Glomerular visceral epithelial cell (primary cell): Measurements from ENCODE around the gene MKNK2.

ENCODE experiments used
- DNase-seq: peaks from one replicate; pipeline ENCODE4 v3.0.0-alpha.2; 2016; ENCODE audit errors: extremely low spot score

Gene MKNK2

DNA sequence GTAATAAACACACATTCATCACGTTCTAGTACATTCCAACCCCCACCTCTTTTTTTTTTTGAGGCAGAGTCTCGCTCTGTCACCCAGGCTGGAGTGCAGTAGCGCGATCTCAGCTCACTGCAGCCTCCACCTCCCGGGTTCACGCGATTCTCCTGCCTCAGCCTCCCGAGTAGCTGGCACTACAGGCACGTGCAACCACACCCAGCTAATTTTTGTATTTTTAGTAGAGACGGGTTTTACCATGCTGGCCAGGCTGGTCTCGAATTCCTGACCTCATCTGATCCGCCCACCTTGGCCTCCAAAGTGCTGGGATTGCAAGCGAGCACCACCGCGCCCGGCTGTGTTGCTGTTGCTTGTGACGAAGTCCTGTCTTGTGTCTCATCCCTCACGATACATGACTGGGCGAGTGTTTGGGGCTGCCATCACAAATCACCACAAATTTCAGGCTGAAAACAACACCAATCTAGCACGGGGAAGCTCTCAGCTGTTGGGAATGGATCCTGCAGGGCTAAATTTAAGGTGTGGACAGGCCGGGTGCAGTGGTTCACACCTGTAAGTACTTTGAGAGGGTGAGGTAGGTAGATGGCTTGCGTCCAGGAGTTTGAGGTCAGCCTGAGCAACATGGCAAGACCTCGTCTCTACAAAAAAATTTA lies 29.4 kb upstream of the MKNK2 start:
- DNase-seq, result no peak

DNA sequence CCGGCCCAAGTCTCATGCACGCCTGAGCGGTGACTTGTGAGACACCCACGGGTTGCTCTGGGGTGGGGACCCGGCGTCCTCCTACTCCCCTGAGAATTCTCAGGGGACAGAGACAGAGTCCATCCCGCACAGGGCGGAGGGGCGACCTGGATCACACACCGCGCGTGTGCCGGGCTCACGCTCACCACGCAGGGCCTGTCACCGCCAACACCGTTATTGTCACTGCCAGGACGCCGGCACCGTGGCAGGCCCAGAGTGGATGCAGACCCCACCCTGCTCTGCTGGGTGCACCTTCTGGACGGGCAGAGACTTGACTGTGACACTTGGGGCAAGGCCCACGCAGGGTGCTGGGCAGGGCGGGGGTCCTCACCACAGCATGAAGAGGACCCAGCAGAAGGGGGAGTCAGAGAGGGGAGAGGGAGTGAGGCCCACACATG lies 28.8 kb upstream of the MKNK2 start:
- no peak for DNase-seq

DNA sequence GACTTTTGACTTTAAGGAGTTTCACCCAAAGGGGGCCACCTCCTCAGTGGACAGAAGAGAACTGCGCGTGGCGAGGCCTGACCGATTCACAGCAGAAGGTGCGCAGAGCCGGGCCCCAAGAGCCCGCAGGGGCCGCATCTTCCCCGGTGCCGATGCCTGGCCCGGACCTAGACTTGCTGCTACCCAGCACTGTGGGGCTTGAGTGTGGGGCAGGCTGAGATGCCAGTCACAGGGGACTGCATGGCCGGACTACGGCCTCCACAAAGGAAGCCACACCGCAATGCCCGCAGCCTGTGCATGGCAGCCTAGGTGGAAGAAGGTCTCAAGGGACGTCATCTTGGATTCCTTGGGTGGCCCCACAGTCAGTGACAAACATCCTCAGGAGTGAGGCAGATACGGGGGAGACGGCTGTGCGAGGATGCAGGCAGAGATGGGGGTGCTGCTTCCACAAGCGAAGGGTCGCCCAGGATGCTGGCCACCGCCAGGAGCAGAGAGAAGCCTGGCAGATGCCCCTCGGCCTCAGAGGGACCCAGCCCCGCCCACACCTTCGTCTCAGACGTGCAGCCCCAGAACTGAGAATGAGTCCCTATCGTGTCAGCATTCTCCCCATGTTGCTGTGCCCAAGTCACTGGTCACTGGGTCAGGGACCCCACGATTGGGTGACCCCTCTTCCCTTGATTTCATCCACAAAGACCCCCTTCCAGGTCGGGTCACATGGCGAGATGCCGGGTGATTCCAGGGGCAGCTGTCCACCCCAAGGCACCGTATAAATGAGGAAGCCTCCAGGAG lies 28.2 kb upstream of the MKNK2 start:
- DNase-seq, result no peak

DNA sequence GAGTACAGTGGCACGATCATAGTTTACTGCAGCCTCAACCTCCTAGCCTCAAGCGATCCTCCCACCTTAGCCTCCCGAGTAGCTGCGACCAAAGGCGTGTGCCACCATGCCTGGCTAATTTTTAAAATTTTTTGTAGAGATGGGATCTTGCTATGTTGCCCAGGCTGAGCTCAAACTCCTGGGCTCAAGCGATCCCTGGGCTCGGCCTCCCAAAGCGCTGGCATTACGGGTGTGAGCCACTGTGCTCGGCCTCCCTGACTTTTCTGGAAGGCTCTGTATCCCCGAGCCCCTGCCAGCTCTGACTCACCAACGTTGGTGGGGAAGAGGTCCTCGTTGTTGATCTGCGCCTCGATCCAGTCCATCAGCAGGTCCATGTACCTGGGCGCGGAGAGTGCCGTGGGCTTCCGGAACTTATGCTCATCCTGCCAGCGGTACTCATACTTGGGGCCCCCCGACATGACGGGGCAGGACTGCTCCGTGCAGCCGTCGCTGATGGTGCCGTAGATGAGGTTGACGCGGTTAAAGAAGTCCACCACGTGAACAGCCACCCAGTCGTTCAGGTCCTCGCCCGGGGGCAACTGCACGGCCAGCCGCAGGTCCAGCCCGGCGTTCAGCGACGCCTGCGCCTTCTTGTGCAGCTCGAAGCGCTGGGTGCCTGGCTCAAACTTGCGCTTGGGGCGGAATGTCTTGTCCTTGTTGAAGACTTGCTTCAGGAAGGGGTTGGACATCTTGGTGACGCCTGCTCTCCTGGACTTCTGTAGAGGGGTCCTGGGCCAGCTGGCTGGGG lies 27.0 kb upstream of the MKNK2 start:
- no peak for DNase-seq

DNA sequence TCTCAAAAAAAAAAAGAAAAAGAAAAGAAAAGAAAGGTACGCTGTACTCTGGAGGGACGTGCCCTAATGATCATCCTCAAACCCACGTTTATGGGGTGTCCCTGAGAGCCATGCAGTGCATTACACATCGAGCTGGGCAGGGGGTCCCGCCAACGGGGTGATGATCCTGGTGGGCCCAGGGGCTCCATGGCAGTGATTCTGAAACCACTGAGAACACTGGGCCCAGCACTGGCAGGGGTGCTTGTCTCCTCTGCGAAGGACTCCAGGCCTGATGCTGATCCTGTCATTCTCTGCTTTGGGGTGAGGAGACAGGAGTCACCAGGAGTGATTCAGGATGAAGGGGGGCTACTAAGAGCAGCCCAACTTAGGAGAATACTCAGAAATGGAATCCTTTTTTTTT lies 26.4 kb upstream of the MKNK2 start:
- DNase-seq, result no peak

- DNase-seq, result no peak
These were observed 25.5 kb upstream of the MKNK2 start for GRCh38 chr19:2076526-2076944.

- no peak for DNase-seq
These were observed 21.9 kb upstream of the MKNK2 start for GRCh38 chr19:2072757-2073551.

- no peak for DNase-seq
These were observed 20.1 kb upstream of the MKNK2 start for GRCh38 chr19:2070986-2071673.

DNA sequence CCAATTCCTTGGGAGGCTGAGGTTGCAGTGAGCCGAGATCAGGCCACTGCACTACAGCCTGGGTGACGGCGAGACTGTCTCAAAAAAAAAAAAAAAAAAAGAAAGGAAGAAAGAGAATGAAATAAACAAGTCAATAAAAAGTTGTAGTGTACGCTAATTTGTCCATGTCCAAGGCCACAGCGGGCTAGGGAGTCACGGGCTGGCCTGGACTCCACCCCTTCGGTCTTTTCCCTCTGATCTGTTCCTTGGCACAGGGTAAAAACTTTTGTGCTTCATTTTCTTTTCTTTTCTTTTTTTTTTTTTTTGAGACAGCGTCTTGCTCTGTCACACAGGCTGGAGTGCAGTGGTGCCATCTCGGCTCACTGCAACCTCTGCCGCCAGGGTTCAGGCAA lies 19.4 kb upstream of the MKNK2 start:
- DNase-seq, result no peak

GRCh38 chr19:2064788-2065524 lies 13.9 kb upstream of the MKNK2 start:
- no peak for DNase-seq

DNA sequence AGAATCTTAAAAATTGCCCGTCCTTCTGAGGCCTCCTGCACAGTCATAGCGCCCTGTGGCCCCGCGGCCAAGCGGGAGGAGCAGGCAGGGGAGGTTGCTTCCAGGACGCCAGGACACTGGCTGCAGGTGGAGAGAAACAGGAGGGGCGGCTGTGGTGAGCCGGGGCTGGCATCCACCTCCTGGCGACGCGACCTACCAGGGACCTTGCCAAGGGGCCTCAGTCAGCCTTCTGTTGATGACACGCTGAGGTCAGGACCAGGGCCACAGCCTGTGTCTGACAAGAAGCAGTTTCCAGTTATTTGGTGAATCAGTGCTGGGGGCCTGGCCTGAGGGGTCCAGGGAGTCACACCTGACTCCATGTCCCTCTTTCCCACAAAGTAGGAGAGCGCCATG lies 13.3 kb upstream of the MKNK2 start:
- DNase-seq, result no peak

DNA sequence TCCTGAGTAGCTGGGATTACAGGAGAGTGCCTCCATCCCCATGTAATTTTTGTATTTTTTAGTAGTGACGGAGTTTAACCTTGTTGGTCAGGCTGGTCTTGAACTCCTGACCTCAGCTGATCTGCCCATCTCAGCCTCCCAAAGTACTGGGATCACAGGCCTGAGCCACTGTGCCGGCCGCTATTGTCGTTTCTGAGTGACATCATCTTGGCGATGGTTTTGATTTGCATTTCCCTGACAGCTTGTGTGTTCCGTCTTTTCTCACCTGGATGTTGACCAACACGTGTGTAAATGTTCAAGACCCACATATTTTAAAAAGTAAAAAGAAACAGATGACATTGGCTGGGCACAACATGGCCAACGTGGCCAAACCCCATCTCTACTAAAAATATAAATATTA lies 12.8 kb upstream of the MKNK2 start:
- no peak for DNase-seq

DNA sequence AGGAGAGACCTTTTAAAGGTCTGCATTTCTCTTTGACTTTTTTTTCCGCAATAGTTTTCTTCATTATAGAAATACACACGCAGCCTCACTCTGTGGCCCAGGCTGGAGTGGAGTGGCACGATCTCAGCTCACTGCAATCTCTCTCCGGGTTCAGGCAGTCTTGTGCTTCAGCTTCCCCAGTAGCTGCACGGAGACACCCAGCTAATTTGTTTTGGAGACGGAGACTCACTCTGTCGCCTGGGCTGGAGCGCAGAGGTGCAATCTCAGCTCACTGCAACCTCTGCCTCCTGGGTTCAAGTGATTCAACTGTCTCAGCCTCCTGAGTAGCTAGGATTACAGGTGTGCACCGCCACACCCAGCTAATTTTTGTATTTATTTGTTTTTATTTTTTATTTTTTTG lies 11.7 kb upstream of the MKNK2 start:
- DNase-seq, result no peak

DNA sequence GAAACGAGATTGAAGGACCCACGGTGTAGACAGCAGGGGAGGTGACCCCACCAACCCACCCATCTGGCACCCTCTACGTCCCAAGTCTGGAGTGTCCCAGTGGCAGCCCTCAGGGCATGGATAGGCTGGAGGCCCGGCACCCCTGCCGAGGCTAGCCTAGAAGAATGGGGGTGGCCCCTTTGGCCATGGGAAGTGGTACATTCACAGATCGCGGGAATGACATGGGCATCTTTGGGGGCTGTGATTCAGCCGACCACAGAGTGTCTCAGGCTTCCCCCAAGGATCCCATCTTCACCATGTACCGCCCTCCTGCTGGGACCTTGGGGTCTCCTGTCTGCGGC lies 11.3 kb upstream of the MKNK2 start:
- DNase-seq, result no peak

DNA sequence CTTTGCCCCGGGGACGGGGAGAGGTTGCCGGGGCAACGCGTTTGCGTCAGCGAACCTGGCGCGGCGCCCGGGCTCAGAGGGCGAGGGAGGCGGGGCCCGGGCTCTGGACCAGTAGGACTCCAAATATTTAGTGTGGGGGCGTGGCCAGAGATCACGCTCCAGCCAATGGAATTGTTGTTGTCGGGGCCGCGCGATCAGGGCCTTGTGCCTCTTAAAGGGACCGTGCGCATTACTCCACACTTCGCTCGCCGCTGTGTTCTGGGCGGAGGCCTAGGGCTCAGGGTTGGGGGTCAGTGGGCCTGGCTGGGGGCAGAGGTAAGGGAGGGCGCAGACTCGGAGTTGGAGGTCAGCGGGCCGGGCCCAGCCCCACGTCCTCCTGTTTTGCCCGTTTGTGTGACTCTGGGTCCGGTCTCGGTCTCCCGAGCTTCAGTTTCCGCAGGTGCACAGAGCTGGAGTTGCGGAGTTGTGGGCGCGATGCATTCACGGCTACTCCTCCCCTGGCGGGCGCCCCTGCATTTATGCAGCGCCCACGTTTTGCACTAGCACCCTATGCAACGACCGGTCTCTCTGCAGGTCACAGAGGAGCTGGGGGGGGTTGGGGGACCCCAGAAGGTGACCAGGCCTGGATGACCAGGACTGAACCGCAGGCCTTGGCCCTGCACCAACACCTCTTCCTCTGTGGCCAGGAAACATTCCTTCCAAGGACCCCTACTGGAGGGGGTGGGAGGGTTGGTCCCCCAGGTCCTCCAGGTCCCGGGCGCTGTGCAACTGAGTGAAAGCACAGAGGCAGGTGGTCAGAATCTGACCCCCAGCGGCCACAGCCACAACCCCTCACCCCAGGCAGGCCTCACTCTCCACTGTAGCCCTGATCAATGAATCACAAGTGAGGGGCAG lies 10.7 kb upstream of the MKNK2 start:
- peak; percentile 99 for DNase-seq

GRCh38 chr19:2060884-2061494 lies 9.9 kb upstream of the MKNK2 start:
- DNase-seq, result peak; percentile 88

GRCh38 chr19:2059422-2060201 lies 8.6 kb upstream of the MKNK2 start:
- peak; percentile 80 for DNase-seq
